HepG2 (cell line): Measurements from ENCODE around the gene TMEM204. TPM values are rescaled to one million over a fixed set of nuclear protein-coding genes. Genes with fewer than 3 reads are reported as not detected.

Experiments used
- ATAC-seq: fragments of 200-7000 bp; cut with Tn5 transposase; 3 replicates; pipeline ENCODE4 v1.9.1; 2020; ENCODE audit warnings: mild to moderate bottlenecking, moderate library complexity
- BruUV-seq: library from RNA; stranded (reverse); fragments of 400-500 nt; replicated peaks from 2 replicates; lab custom pipeline; 2021; lab: Mats Ljungman, UMichigan
- CTCF ChIA-PET: fragments of 300-600 bp; formaldehyde crosslinking; extraction: SDS; loops from one replicate; lab custom pipeline; 2021; ENCODE audit warnings: low total read pairs, inconsistent platforms, low intra/inter-chr PET ratio; lab: Yijun Ruan, JAX
- POLR2A ChIA-PET: fragments of 350-600 bp; sonication (Branson Sonifier 250); formaldehyde crosslinking; loops from one replicate; lab custom pipeline; 2020; ENCODE audit warnings: antibody characterized with exemption, inconsistent platforms; lab: Yijun Ruan, JAX
- DNase-seq: peaks from one replicate; pipeline ENCODE4 v3.0.0-alpha.2; 2015; ENCODE audit warnings: low spot score
- FAIRE-seq: peaks from 3 replicates; lab custom pipeline; 2011; peaks lifted over from hg19 to GRCh38; lab: Jason Lieb, UNC
- H2AFZ ChIP-seq: one replicate; pipeline ENCODE4 v1.6.1; 2011; ENCODE audit warnings: low read length, inconsistent platforms
- H3K27ac ChIP-seq: fragments of 300-600 bp; 3 replicates; pipeline ENCODE4 v1.8.0; 2011; ENCODE audit warnings: mixed run types, mild to moderate bottlenecking, mixed read lengths, low read length, inconsistent platforms; ENCODE audit not compliant: insufficient read depth; ENCODE audit errors: extremely low read length
- H3K27me3 ChIP-seq, 2 experiments: fragments of 200-600 bp in 1 of 2; 2 replicates in 1 of 2; 3 replicates in 1 of 2; pipeline versions ENCODE4 v1.6.0 to v1.8.0; 2011; ENCODE audit warnings: low read length in 2 of 2, mild to moderate bottlenecking in 2 of 2, moderate library complexity in 2 of 2, inconsistent platforms in 1 of 2; ENCODE audit not compliant: insufficient read depth in 2 of 2, control insufficient read depth in 1 of 2
- H3K36me3 ChIP-seq, 2 experiments: fragments of 200-600 bp in 1 of 2; replicated peaks in 1 of 2; 2 replicates in 1 of 2; 3 replicates in 1 of 2; pipeline versions ENCODE4 v1.5.1 to v1.8.0; 2011; ENCODE audit warnings: low read length in 2 of 2, inconsistent platforms in 1 of 2; ENCODE audit not compliant: insufficient read depth in 2 of 2, control insufficient read depth in 1 of 2
- H3K4me1 ChIP-seq: 2 replicates; pipeline ENCODE4 v1.5.1; 2012; ENCODE audit warnings: low read length, inconsistent platforms; ENCODE audit not compliant: insufficient read depth
- H3K4me2 ChIP-seq: 2 replicates; pipeline ENCODE4 v1.6.0; 2011; ENCODE audit warnings: low read depth, low read length, inconsistent platforms
- H3K4me3 ChIP-seq, 3 experiments: fragments of 200-600 bp in 1 of 3; sonication (generic), shearing (Covaris generic) in 1 of 3; replicated peaks in 1 of 3; 2 replicates each; pipeline ENCODE4 v1.5.1; 2011 to 2016; ENCODE audit warnings: low read length in 3 of 3, inconsistent platforms in 2 of 3, low read depth in 2 of 3, mild to moderate bottlenecking in 2 of 3, control low read depth in 1 of 3, mixed read lengths in 1 of 3; ENCODE audit not compliant: insufficient read depth in 1 of 3
- H3K79me2 ChIP-seq: one replicate; pipeline ENCODE4 v1.6.1; 2011; ENCODE audit warnings: low read length, inconsistent platforms; ENCODE audit not compliant: insufficient read depth
- H3K9ac ChIP-seq: 2 replicates; pipeline ENCODE4 v1.6.0; 2011; ENCODE audit warnings: mild to moderate bottlenecking, low read depth, low read length, inconsistent platforms; ENCODE audit not compliant: insufficient read depth
- H3K9me3 ChIP-seq: 2 replicates; pipeline ENCODE4 v1.5.1; 2012; ENCODE audit warnings: mild to moderate bottlenecking, low read length
- H4K20me1 ChIP-seq: 2 replicates; pipeline ENCODE4 v1.6.0; 2011; ENCODE audit warnings: inconsistent platforms, mild to moderate bottlenecking, low read length, moderate library complexity; ENCODE audit not compliant: insufficient read depth
- ATF4 ChIP-seq, 2 experiments: fragments of 450-650 bp in 1 of 2; sonication (generic) in 1 of 2; formaldehyde crosslinking; IDR thresholded peaks; 2 replicates each; pipeline versions ENCODE4 v1.5.0 to v1.8.0; 2020 to 2022; ENCODE audit warnings: mild to moderate bottlenecking in 1 of 2, missing genetic modification reagents in 1 of 2
- BRD4 ChIP-seq: sonication (generic); formaldehyde crosslinking; IDR thresholded peaks from 2 replicates; pipeline ENCODE4 v1.4.0; 2020; ENCODE audit warnings: missing genetic modification reagents
- MED1 ChIP-seq: sonication (generic); formaldehyde crosslinking; IDR thresholded peaks from 2 replicates; pipeline ENCODE4 v1.4.0; 2020; ENCODE audit warnings: missing genetic modification reagents
- MXD4 ChIP-seq: IDR thresholded peaks from 2 replicates; pipeline ENCODE4 v1.6.1; 2016; ENCODE audit warnings: mild to moderate bottlenecking, missing biosample characterization, missing genetic modification reagents
- ONECUT2 ChIP-seq: sonication (generic); formaldehyde crosslinking; IDR thresholded peaks from 2 replicates; pipeline ENCODE4 v1.4.0; 2020; ENCODE audit warnings: missing genetic modification reagents
- SCMH1 ChIP-seq: sonication (generic); formaldehyde crosslinking; IDR thresholded peaks from 2 replicates; pipeline ENCODE4 v1.9.0; 2021; ENCODE audit warnings: missing genetic modification reagents, mild to moderate bottlenecking, borderline replicate concordance
- ZBTB34 ChIP-seq: sonication (generic); formaldehyde crosslinking; IDR thresholded peaks from 2 replicates; pipeline ENCODE4 v1.8.0; 2022; ENCODE audit warnings: mild to moderate bottlenecking, missing genetic modification reagents
- ZNF367 ChIP-seq: sonication (generic); formaldehyde crosslinking; IDR thresholded peaks from 2 replicates; pipeline ENCODE4 v1.4.0; 2020; ENCODE audit warnings: missing genetic modification reagents, borderline replicate concordance
- WGBS: methylation state at CpG from one replicate; pipeline ENCODE4 v1.1.6; 2017; ENCODE audit warnings: low lambda C conversion rate; 5-methylcytosine and 5-hydroxymethylcytosine counted together
- in situ Hi-C: cut with HindIII; loops from 2 replicates; pipeline ENCODE4 v1.10.0; 2017; ENCODE audit warnings: low pct_unique_long_range_greater_than_20kb; ENCODE audit not compliant: extremely low pct_ligation_motif_present
- intact Hi-C: fragments of 100-400 bp; cut with micrococcal nuclease; formaldehyde crosslinking; loops from one replicate; pipeline ENCODE4 v1.10.0; 2022; ENCODE audit not compliant: unreplicated experiment
- polyA plus RNA-seq, 8 experiments: library from polyadenylated mRNA; depleted of rRNA in 3 of 8; stranded (reverse) in 7 of 8; unstranded in 1 of 8; fragments of >200 nt; fragmentation: Illumina TruSeq in 4 of 8; extraction: Trizol in 4 of 8; gene quantifications; 2 replicates each; pipeline versions ENCODE4 v1.2.1 to v1.2.3, GENCODE V29; 2011 to 2016; ENCODE audit warnings: low read depth in 4 of 8, missing spikeins in 1 of 8, mixed read lengths in 1 of 8; ENCODE audit not compliant: insufficient read depth in 1 of 8
- total RNA-seq, 5 experiments: library from RNA; depleted of rRNA; stranded (reverse); fragments of >200 nt; fragmentation: Illumina TruSeq; extraction: Trizol; gene quantifications; 2 replicates each; pipeline ENCODE4 v1.2.3, GENCODE V29; 2016; ENCODE audit warnings: low read depth in 1 of 5

TMEM204 gene
- total and polyA plus RNA-seq, 2 of the 13 experiments (the other 11 are each of a cell fraction or from before 2014, with no cell fraction given) = not detected

- TF ChIP-seq SCMH1 (CRISPR knock-in tag) = no peak
Observed at GRCh38 chr16:1571012-1571671, 37.7 kb downstream of the TMEM204 start (continued).

GRCh38 chr16:1572673-1573072 lies 39.2 kb downstream of the TMEM204 start:
- no TSS peak for BruUV-seq
- H3K4me3 ChIP-seq = no peak overlapping the region
- ATAC-seq (no peak), FAIRE-seq (no peak), DNase-seq (no peak)
- no peak overlapping the region for H3K9ac ChIP-seq
- H2AFZ ChIP-seq = no peak overlapping the region
- POLR2A ChIA-PET = no interaction called here
- in situ Hi-C loops (no loop called here), intact Hi-C loops (no loop called here)
- no peak overlapping the region for H3K4me2 ChIP-seq
- H3K4me1 ChIP-seq = no peaks in the 10 kb centered on the region
- H3K9me3 ChIP-seq = no peaks in the 10 kb centered on the region
- H3K27me3 ChIP-seq = no peaks in the 10 kb centered on the region
- H3K27ac ChIP-seq = no peak overlapping the region
- H3K79me2 ChIP-seq = no peaks in the 10 kb centered on the region
- TF ChIP-seq ATF4 (CRISPR knock-in tag; IDR thresholded peaks at IDR 0.05) (no peak), MED1 (no peak), ZBTB34 (CRISPR knock-in tag) (no peak), BRD4 (CRISPR knock-in tag) (no peak), MXD4 (CRISPR knock-in tag) (no peak), ONECUT2 (no peak), ZNF367 (CRISPR knock-in tag) (no peak)
- peaks cover 4 to 9% of the 10 kb centered on the region in 2 experiments; a peak in 3 of 5 replicates for H3K36me3 ChIP-seq
- WGBS = 95% methylated on average over 7 of the region's 7 CpGs
- CTCF ChIA-PET = no interaction called here
- H4K20me1 ChIP-seq = no peaks in the 10 kb centered on the region
